ENCODE data around the gene CCDC77.
"Not testable (repeated sequence)": the region's sequence is repeated elsewhere in the genome, so short reads cannot be mapped to it uniquely, and the experiment has no call there.

GRCh38 chr12:435737-436136 is 34.3 kb downstream of the CCDC77 start:
- not testable (repeated sequence) for TF ChIP-seq CTCF, POLR2A (IDR thresholded peaks at IDR 0.05)
